H1 (cell line): Measurements from ENCODE around the gene UGT2B17. TPM values are rescaled to one million over a fixed set of nuclear protein-coding genes. Genes with fewer than 3 reads are reported as not detected.
A peak's percentile ranks its signal among the peaks of the same experiment; 100 is the strongest.
"Not testable (repeated sequence)": the region's sequence is repeated elsewhere in the genome, so short reads cannot be mapped to it uniquely, and the experiment has no call there.

Experiments
- CTCF ChIA-PET: fragments of 300-600 bp; sonication (Branson Sonifier 250); formaldehyde crosslinking; loops from one replicate; lab custom pipeline; 2021; ENCODE audit not compliant: partially characterized antibody; lab: Charles Lee
- POLR2A ChIA-PET: fragments of 300-600 bp; sonication (Branson Sonifier 250); formaldehyde crosslinking; loops from one replicate; lab custom pipeline; 2021; ENCODE audit warnings: inconsistent platforms; ENCODE audit not compliant: partially characterized antibody; lab: Charles Lee
- DNase-seq, 2 experiments: peaks; one replicate each; pipeline versions ENCODE4 v3.0.0 to v3.0.0-alpha.2; 2010 to 2022; ENCODE audit warnings: low spot score in 2 of 2, low read depth in 1 of 2, mixed read lengths in 1 of 2
- FAIRE-seq: peaks from 2 replicates; lab custom pipeline; 2011; peaks lifted over from hg19 to GRCh38; lab: Jason Lieb, UNC
- H2AFZ ChIP-seq: 2 replicates; pipeline ENCODE4 v1.8.1; 2012; ENCODE audit warnings: low read length, inconsistent platforms
- H2AK5ac ChIP-seq: 2 replicates; pipeline ENCODE4 v1.6.1; 2013; ENCODE audit warnings: low read depth, low read length
- H2BK120ac ChIP-seq: replicated peaks from 2 replicates; pipeline ENCODE3; 2013; ENCODE audit warnings: low read depth, low read length, inconsistent platforms
- H2BK12ac ChIP-seq: 2 replicates; pipeline ENCODE4 v1.6.1; 2013; ENCODE audit warnings: low read depth, low read length
- H2BK15ac ChIP-seq: 2 replicates; pipeline ENCODE4 v1.6.1; 2013; ENCODE audit warnings: low read length
- H2BK20ac ChIP-seq: 2 replicates; pipeline ENCODE4 v1.6.1; 2013; ENCODE audit warnings: low read length
- H2BK5ac ChIP-seq: 2 replicates; pipeline ENCODE4 v1.6.1; 2013; ENCODE audit warnings: low read depth, low read length
- H3K14ac ChIP-seq: 2 replicates; pipeline ENCODE4 v1.6.1; 2013; ENCODE audit warnings: inconsistent platforms; ENCODE audit not compliant: insufficient read length
- H3K18ac ChIP-seq: 2 replicates; pipeline ENCODE4 v1.6.1; 2013; ENCODE audit warnings: low read length; ENCODE audit errors: extremely low read depth
- H3K23ac ChIP-seq: 2 replicates; pipeline ENCODE4 v1.6.1; 2013; ENCODE audit warnings: inconsistent platforms; ENCODE audit not compliant: insufficient read length
- H3K23me2 ChIP-seq: 2 replicates; pipeline ENCODE4 v1.6.1; 2013; ENCODE audit warnings: low read depth, low read length
- H3K27ac ChIP-seq: 2 replicates; pipeline ENCODE4 v1.6.1; 2011; ENCODE audit warnings: low read depth, low read length, inconsistent platforms
- H3K27me3 ChIP-seq, 4 experiments: replicated peaks in 1 of 4; 1 replicate in 1 of 4; 2 replicates in 3 of 4; pipeline versions ENCODE4 v1.6.1 to v1.8.1; 2011 to 2013; ENCODE audit warnings: low read length in 3 of 4, mild to moderate bottlenecking in 3 of 4, inconsistent platforms in 2 of 4, mixed read lengths in 2 of 4, moderate library complexity in 1 of 4; ENCODE audit not compliant: control insufficient read depth in 3 of 4, insufficient read depth in 3 of 4; ENCODE audit errors: extremely low read depth in 1 of 4
- H3K36me3 ChIP-seq, 4 experiments: 2 replicates each; pipeline versions ENCODE4 v1.6.1 to v1.8.1; 2011 to 2013; ENCODE audit warnings: mild to moderate bottlenecking in 4 of 4, low read length in 3 of 4, moderate library complexity in 2 of 4, control low read depth in 1 of 4, inconsistent platforms in 1 of 4; ENCODE audit not compliant: insufficient read depth in 4 of 4, control insufficient read depth in 2 of 4
- H3K4ac ChIP-seq: replicated peaks from 2 replicates; pipeline ENCODE3; 2013; ENCODE audit warnings: low read length, low read depth, mixed read lengths, inconsistent platforms; ENCODE audit not compliant: insufficient read length
- H3K4me1 ChIP-seq, 4 experiments: replicated peaks in 1 of 4; 1 replicate in 1 of 4; 2 replicates in 3 of 4; pipeline versions ENCODE4 v1.6.1 to v1.8.1; 2011 to 2013; ENCODE audit warnings: low read length in 3 of 4, inconsistent platforms in 2 of 4, mixed read lengths in 1 of 4; ENCODE audit not compliant: insufficient read depth in 4 of 4, control insufficient read depth in 3 of 4
- H3K4me2 ChIP-seq, 2 experiments: 2 replicates each; pipeline versions ENCODE4 v1.6.1 to v1.8.1; 2011 to 2013; ENCODE audit warnings: low read depth in 2 of 2, low read length in 2 of 2, control low read depth in 1 of 2, inconsistent platforms in 1 of 2, mild to moderate bottlenecking in 1 of 2; ENCODE audit not compliant: insufficient read depth in 1 of 2
- H3K4me3 ChIP-seq, 4 experiments: fragments of 200-600, 300-600 bp in 1 of 4; sonication (generic), shearing (Covaris generic), sonication (Bioruptor Twin) in 1 of 4; 2 replicates each; pipeline versions ENCODE4 v1.5.1 to v1.8.1; 2011 to 2016; ENCODE audit warnings: low read length in 4 of 4, low read depth in 3 of 4, control low read depth in 2 of 4, inconsistent platforms in 2 of 4, mild to moderate bottlenecking in 2 of 4, mixed read lengths in 1 of 4, moderate library complexity in 1 of 4; ENCODE audit not compliant: insufficient read depth in 2 of 4; ENCODE audit errors: extremely low read depth in 1 of 4
- H3K56ac ChIP-seq: replicated peaks from 2 replicates; pipeline ENCODE3; 2013; ENCODE audit warnings: low read depth, mild to moderate bottlenecking, mixed read lengths, low read length, inconsistent platforms; ENCODE audit not compliant: insufficient read length
- H3K79me1 ChIP-seq: 2 replicates; pipeline ENCODE4 v1.6.1; 2013; ENCODE audit warnings: low read depth, low read length, control low read depth
- H3K79me2 ChIP-seq, 2 experiments: 2 replicates each; pipeline versions ENCODE4 v1.6.1 to v1.8.1; 2012 to 2013; ENCODE audit warnings: low read length in 2 of 2, mild to moderate bottlenecking in 2 of 2, inconsistent platforms in 1 of 2; ENCODE audit not compliant: insufficient read depth in 2 of 2, control insufficient read depth in 1 of 2
- H3K9ac ChIP-seq, 4 experiments: replicated peaks in 1 of 4; 1 replicate in 1 of 4; 2 replicates in 3 of 4; pipeline versions ENCODE4 v1.6.1 to v1.8.1; 2011 to 2013; ENCODE audit warnings: low read depth in 3 of 4, low read length in 3 of 4, control low read depth in 2 of 4, mild to moderate bottlenecking in 2 of 4, moderate library complexity in 2 of 4, inconsistent platforms in 1 of 4; ENCODE audit errors: extremely low read depth in 1 of 4
- H3K9me3 ChIP-seq, 2 experiments: 2 replicates each; pipeline versions ENCODE4 v1.6.1 to v1.8.1; 2012 to 2013; ENCODE audit warnings: mild to moderate bottlenecking in 2 of 2, moderate library complexity in 2 of 2, control low read depth in 1 of 2, inconsistent platforms in 1 of 2, low read depth in 1 of 2, low read length in 1 of 2, mixed read lengths in 1 of 2; ENCODE audit not compliant: insufficient read depth in 2 of 2
- H4K20me1 ChIP-seq, 2 experiments: replicated peaks in 1 of 2; 2 replicates each; pipeline versions ENCODE3 to v1.8.1; 2011 to 2013; ENCODE audit warnings: inconsistent platforms in 2 of 2, low read length in 2 of 2, mild to moderate bottlenecking in 1 of 2; ENCODE audit not compliant: insufficient read depth in 2 of 2, control insufficient read depth in 1 of 2
- H4K5ac ChIP-seq: 2 replicates; pipeline ENCODE4 v1.6.1; 2013; ENCODE audit warnings: low read length, low read depth, mixed read lengths, inconsistent platforms; ENCODE audit not compliant: insufficient read length
- H4K8ac ChIP-seq: 2 replicates; pipeline ENCODE4 v1.8.0; 2013; ENCODE audit warnings: mild to moderate bottlenecking, moderate library complexity, low read length, inconsistent platforms; ENCODE audit not compliant: insufficient read depth; ENCODE audit errors: extremely low read depth
- H4K91ac ChIP-seq: replicated peaks from 2 replicates; pipeline ENCODE3; 2013; ENCODE audit warnings: low read length, mixed read lengths, inconsistent platforms; ENCODE audit not compliant: insufficient read length
- WGBS, 2 experiments: shearing (Covaris generic) in 1 of 2; methylation state at CpG; one replicate each; pipeline versions ENCODE4 v1.1.6 to v1.1.7; 2013 to 2015; ENCODE audit warnings: low lambda C conversion rate in 2 of 2, mixed read lengths in 2 of 2, inconsistent platforms in 1 of 2, low coverage in 1 of 2, missing lambda C conversion rate in 1 of 2; ENCODE audit not compliant: insufficient replicate concordance in 2 of 2, insufficient coverage in 1 of 2, insufficient read length in 1 of 2; ENCODE audit errors: extremely low coverage in 1 of 2, missing lambda C conversion rate in 1 of 2; 5-methylcytosine and 5-hydroxymethylcytosine counted together
- polyA plus RNA-seq, 7 experiments: library from polyadenylated mRNA; depleted of rRNA in 3 of 7; stranded (reverse) in 5 of 7; unstranded in 2 of 7; fragments of >200 nt in 5 of 7; fragments of 200-250 nt in 2 of 7; gene quantifications; 1 replicate in 5 of 7; 2 replicates in 1 of 7; 4 replicates in 1 of 7; pipeline versions ENCODE4 v1.2.1 to v1.2.3, GENCODE V29; 2011 to 2013; ENCODE audit warnings: missing spikeins in 2 of 7, mixed read lengths in 2 of 7
- total RNA-seq: library from RNA; stranded (reverse); fragmentation: NEBNext Ultra II Directional; extraction: Animal tissue kit (Norgen Biotek cat#: 25700); gene quantifications from 2 replicates; pipeline ENCODE4 v1.2.1, GENCODE V29; 2021

The UGT2B17 gene
- total and polyA plus RNA-seq, 2 of the 8 experiments (the other 6 are each of a cell fraction or from before 2014, with no cell fraction given): not detected

- H3K79me1 ChIP-seq, H3K36me3 ChIP-seq, H2BK15ac ChIP-seq, H3K27me3 ChIP-seq, H3K4me2 ChIP-seq, H2BK12ac ChIP-seq, H3K4me3 ChIP-seq, POLR2A ChIA-PET, H4K20me1 ChIP-seq, H3K23me2 ChIP-seq, FAIRE-seq, H3K79me2 ChIP-seq, H2BK5ac ChIP-seq, H2AK5ac ChIP-seq, H3K4me1 ChIP-seq, DNase-seq, H3K4ac ChIP-seq, H3K23ac ChIP-seq, H3K14ac ChIP-seq, CTCF ChIA-PET, H2BK20ac ChIP-seq, H3K27ac ChIP-seq, H2BK120ac ChIP-seq, H3K9me3 ChIP-seq, H3K56ac ChIP-seq, H3K9ac ChIP-seq, H2AFZ ChIP-seq, H3K18ac ChIP-seq, H4K91ac ChIP-seq, H4K5ac ChIP-seq, H4K8ac ChIP-seq: not testable (repeated sequence)
- 55% methylated on average over 3 of the region's 4 CpGs; no CpG with 5 or more reads in 1 of the 2 experiments for WGBS, 2 experiments
These were observed 7.6 kb downstream of the UGT2B17 start for GRCh38 chr4:68568535-68568934.

- H3K4me2 ChIP-seq, DNase-seq, H3K27ac ChIP-seq, H3K56ac ChIP-seq, H3K4ac ChIP-seq, H3K4me1 ChIP-seq, H2AFZ ChIP-seq, H3K79me1 ChIP-seq, H2BK20ac ChIP-seq, POLR2A ChIA-PET, H4K20me1 ChIP-seq, H3K9me3 ChIP-seq, H3K23ac ChIP-seq, H3K23me2 ChIP-seq, H3K79me2 ChIP-seq, H3K4me3 ChIP-seq, H3K18ac ChIP-seq, H2BK12ac ChIP-seq, H3K14ac ChIP-seq, H2AK5ac ChIP-seq, H4K91ac ChIP-seq, H3K9ac ChIP-seq, H2BK5ac ChIP-seq, H4K8ac ChIP-seq, H2BK15ac ChIP-seq, H2BK120ac ChIP-seq, H4K5ac ChIP-seq, H3K27me3 ChIP-seq, CTCF ChIA-PET, H3K36me3 ChIP-seq: not testable (repeated sequence)
- FAIRE-seq: peak; percentile 93
- WGBS, 2 experiments: 100% methylated on average over 1 of the region's 1 CpG; no CpG with 5 or more reads in 1 of the 2 experiments
These were observed 9.8 kb downstream of the UGT2B17 start for GRCh38 chr4:68566364-68566763.
